Measurements from ENCODE around the gene ANKS1B.

ANKS1B gene

GRCh38 chr12:99140017-99140720 is 844.6 kb downstream of the ANKS1B start:
- no peak for TF ChIP-seq JUND (IDR thresholded peaks at IDR 0.05; ENCODE audit: low read depth)
- in situ Hi-C loops (cut with HindIII; ENCODE audit: low pct_unique_long_range_greater_than_20kb, low sequenced_read_pairs) = no loop called here

GRCh38 chr12:99138393-99138792 is 846.3 kb downstream of the ANKS1B start:
- no peak for DNase-seq (ENCODE audit: low read depth in 1 of 2, low spot score in 1 of 2)
- TF ChIP-seq JUND (IDR thresholded peaks at IDR 0.05; ENCODE audit: low read depth) = no peak
- in situ Hi-C loops (cut with HindIII; ENCODE audit: low pct_unique_long_range_greater_than_20kb, low sequenced_read_pairs) = no loop called here

More at GRCh38 chr12:99140017-99140720, 844.6 kb downstream of the ANKS1B start:
- no peak for DNase-seq (ENCODE audit: low read depth in 1 of 2, low spot score in 1 of 2)

- TF ChIP-seq JUND (IDR thresholded peaks at IDR 0.05; ENCODE audit: low read depth) = no peak
- no peak for DNase-seq (ENCODE audit: low read depth in 1 of 2, low spot score in 1 of 2)
- in situ Hi-C loops (cut with HindIII; ENCODE audit: low pct_unique_long_range_greater_than_20kb, low sequenced_read_pairs) = no loop called here
These were observed 847.4 kb downstream of the ANKS1B start for GRCh38 chr12:99137124-99137855.

GRCh38 chr12:99136516-99136915 is 848.2 kb downstream of the ANKS1B start:
- no peak for DNase-seq (ENCODE audit: low read depth in 1 of 2, low spot score in 1 of 2)
- in situ Hi-C loops (cut with HindIII; ENCODE audit: low pct_unique_long_range_greater_than_20kb, low sequenced_read_pairs) = no loop called here
- no peak for TF ChIP-seq JUND (IDR thresholded peaks at IDR 0.05; ENCODE audit: low read depth)

- TF ChIP-seq JUND (IDR thresholded peaks at IDR 0.05; ENCODE audit: low read depth) = no peak
- no peak for DNase-seq (ENCODE audit: low read depth in 1 of 2, low spot score in 1 of 2)
- in situ Hi-C loops (cut with HindIII; ENCODE audit: low pct_unique_long_range_greater_than_20kb, low sequenced_read_pairs) = no loop called here
These were observed 849.4 kb downstream of the ANKS1B start for GRCh38 chr12:99135376-99135775.

GRCh38 chr12:99133401-99133800 is 851.3 kb downstream of the ANKS1B start:
- TF ChIP-seq JUND (IDR thresholded peaks at IDR 0.05; ENCODE audit: low read depth) = no peak
- DNase-seq (ENCODE audit: low read depth in 1 of 2, low spot score in 1 of 2) = no peak
- in situ Hi-C loops (cut with HindIII; ENCODE audit: low pct_unique_long_range_greater_than_20kb, low sequenced_read_pairs) = no loop called here

GRCh38 chr12:99131751-99132199 is 853.0 kb downstream of the ANKS1B start:
- in situ Hi-C loops (cut with HindIII; ENCODE audit: low pct_unique_long_range_greater_than_20kb, low sequenced_read_pairs) = no loop called here
- no peak for TF ChIP-seq JUND (IDR thresholded peaks at IDR 0.05; ENCODE audit: low read depth)
- no peak for DNase-seq (ENCODE audit: low read depth in 1 of 2, low spot score in 1 of 2)

- TF ChIP-seq JUND (IDR thresholded peaks at IDR 0.05; ENCODE audit: low read depth) = no peak
- in situ Hi-C loops (cut with HindIII; ENCODE audit: low pct_unique_long_range_greater_than_20kb, low sequenced_read_pairs) = no loop called here
- DNase-seq (ENCODE audit: low read depth in 1 of 2, low spot score in 1 of 2) = no peak
These were observed 853.8 kb downstream of the ANKS1B start for GRCh38 chr12:99130808-99131553.

- no peak for TF ChIP-seq JUND (IDR thresholded peaks at IDR 0.05; ENCODE audit: low read depth)
- no peak for DNase-seq (ENCODE audit: low read depth in 1 of 2, low spot score in 1 of 2)
- in situ Hi-C loops (cut with HindIII; ENCODE audit: low pct_unique_long_range_greater_than_20kb, low sequenced_read_pairs) = no loop called here
These were observed 856.4 kb downstream of the ANKS1B start for GRCh38 chr12:99128246-99128802.

GRCh38 chr12:99122959-99123358 is 861.8 kb downstream of the ANKS1B start:
- no peak for TF ChIP-seq JUND (IDR thresholded peaks at IDR 0.05; ENCODE audit: low read depth)
- in situ Hi-C loops (cut with HindIII; ENCODE audit: low pct_unique_long_range_greater_than_20kb, low sequenced_read_pairs) = no loop called here
- no peak for DNase-seq (ENCODE audit: low read depth in 1 of 2, low spot score in 1 of 2)

GRCh38 chr12:99122496-99122895 is 862.2 kb downstream of the ANKS1B start:
- in situ Hi-C loops (cut with HindIII; ENCODE audit: low pct_unique_long_range_greater_than_20kb, low sequenced_read_pairs) = no loop called here
- TF ChIP-seq JUND (IDR thresholded peaks at IDR 0.05; ENCODE audit: low read depth) = no peak
- no peak for DNase-seq (ENCODE audit: low read depth in 1 of 2, low spot score in 1 of 2)

GRCh38 chr12:99121546-99121945 is 863.2 kb downstream of the ANKS1B start:
- in situ Hi-C loops (cut with HindIII; ENCODE audit: low pct_unique_long_range_greater_than_20kb, low sequenced_read_pairs) = no loop called here
- DNase-seq (ENCODE audit: low read depth in 1 of 2, low spot score in 1 of 2) = no peak
- no peak for TF ChIP-seq JUND (IDR thresholded peaks at IDR 0.05; ENCODE audit: low read depth)
